DMS 273 (cell line): ENCODE results near the gene PDXDC1.
"Not testable (repeated sequence)": the region's sequence is repeated elsewhere in the genome, so short reads cannot be mapped to it uniquely, and the experiment has no call there.

Experiments used
- DNase-seq: peaks from one replicate; lab custom pipeline; 2025; ENCODE audit not compliant: unreplicated experiment; lab: John Stamatoyannopoulos, UW

The PDXDC1 gene

GRCh38 chr16:15035163-15035729 lies 60.4 kb downstream of the PDXDC1 start:
- no peak for DNase-seq

GRCh38 chr16:15037003-15037402 lies 62.2 kb downstream of the PDXDC1 start:
- no peak for DNase-seq

- peak; percentile 38 for DNase-seq
Measured at GRCh38 chr16:15037745-15038144, 62.9 kb downstream of the PDXDC1 start.

- no peak for DNase-seq
Measured at GRCh38 chr16:15038689-15039088, 63.9 kb downstream of the PDXDC1 start.

- DNase-seq = peak; percentile 78
Measured at GRCh38 chr16:15041271-15042004, 66.6 kb downstream of the PDXDC1 start.

- no peak for DNase-seq
Measured at GRCh38 chr16:15043344-15043743, 68.5 kb downstream of the PDXDC1 start.

GRCh38 chr16:15044286-15044685 lies 69.5 kb downstream of the PDXDC1 start:
- no peak for DNase-seq

GRCh38 chr16:15045270-15045669 lies 70.4 kb downstream of the PDXDC1 start:
- not testable (repeated sequence) for DNase-seq

- DNase-seq = no peak
Measured at GRCh38 chr16:15046692-15047376, 72.0 kb downstream of the PDXDC1 start.

- DNase-seq = no peak
Measured at GRCh38 chr16:15049581-15050180, 74.9 kb downstream of the PDXDC1 start.

GRCh38 chr16:15050440-15050839 lies 75.6 kb downstream of the PDXDC1 start:
- not testable (repeated sequence) for DNase-seq

- DNase-seq = no peak
Measured at GRCh38 chr16:15051387-15051951, 76.6 kb downstream of the PDXDC1 start.

- peak; percentile 43 for DNase-seq
Measured at GRCh38 chr16:15052747-15053476, 78.1 kb downstream of the PDXDC1 start.

- DNase-seq = no peak
Measured at GRCh38 chr16:15053904-15054303, 79.1 kb downstream of the PDXDC1 start.

GRCh38 chr16:15054357-15055140 lies 79.7 kb downstream of the PDXDC1 start:
- DNase-seq = peak; percentile 26

GRCh38 chr16:15055141-15056053 lies 80.6 kb downstream of the PDXDC1 start:
- DNase-seq = peak; percentile 86

- DNase-seq = no peak
Measured at GRCh38 chr16:15057681-15058417, 83.0 kb downstream of the PDXDC1 start.

GRCh38 chr16:15059324-15059723 lies 84.5 kb downstream of the PDXDC1 start:
- no peak for DNase-seq
